A549 (cell line): ENCODE data around the gene PBXIP1.

Experiments used
- POLR2A ChIP-seq: IDR thresholded peaks from 2 replicates; pipeline ENCODE4 v1.6.1; 2012; ENCODE audit warnings: mild to moderate bottlenecking, low read length
- SMC3 ChIP-seq: fragments of >200 bp; sonication (Bioruptor Twin); formaldehyde crosslinking; IDR thresholded peaks from 3 replicates; pipeline ENCODE4 v1.6.1; 2018; ENCODE audit warnings: inconsistent platforms
- TF ChIP-seq, protein P1 (sequence below): fragments of >200 bp; sonication (Bioruptor Twin); formaldehyde crosslinking; IDR thresholded peaks from 3 replicates; pipeline ENCODE4 v1.5.1; 2016
- TF ChIP-seq, protein P2 (sequence below): IDR thresholded peaks from 2 replicates; pipeline ENCODE4 v1.6.1; 2012

DNA sequence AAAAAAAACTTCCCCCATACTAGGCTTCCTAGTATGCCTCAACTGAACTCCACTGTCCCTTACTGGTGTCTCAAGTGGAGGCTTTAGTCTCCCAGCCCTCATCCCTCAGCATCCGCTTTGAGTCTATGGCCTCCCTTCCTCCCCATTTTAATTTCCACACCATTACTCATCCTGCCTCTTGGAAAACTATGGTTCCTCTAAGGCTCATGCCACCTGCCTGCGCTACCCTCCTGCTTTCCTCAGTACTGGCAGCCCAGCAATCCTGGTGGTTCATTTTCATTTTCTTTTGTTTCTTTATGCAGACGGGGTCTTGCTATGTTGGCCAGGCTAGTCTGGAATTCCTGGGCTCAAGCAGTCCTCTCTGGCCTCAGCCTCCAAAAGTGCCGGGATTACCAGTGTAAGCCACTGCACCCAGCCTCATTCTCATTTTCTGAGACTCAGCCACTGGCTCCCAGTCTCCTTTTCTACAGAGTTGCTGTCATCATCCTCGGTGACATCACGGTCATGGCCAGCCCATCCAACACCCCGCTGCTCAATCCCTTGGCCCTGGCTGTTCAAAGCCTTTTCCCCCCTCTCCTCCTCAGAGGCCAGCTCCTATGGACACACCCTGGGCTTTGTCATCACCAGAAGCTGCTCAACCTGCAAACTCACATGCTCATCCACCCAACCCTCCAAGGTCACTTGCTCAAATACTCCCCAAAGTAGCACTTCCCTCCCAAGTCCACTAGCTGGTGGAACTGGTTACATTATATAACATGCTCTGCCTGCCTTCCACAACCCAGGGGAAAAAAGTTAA is 17.1 kb downstream of the PBXIP1 start:
- TF ChIP-seq, protein P1, sequence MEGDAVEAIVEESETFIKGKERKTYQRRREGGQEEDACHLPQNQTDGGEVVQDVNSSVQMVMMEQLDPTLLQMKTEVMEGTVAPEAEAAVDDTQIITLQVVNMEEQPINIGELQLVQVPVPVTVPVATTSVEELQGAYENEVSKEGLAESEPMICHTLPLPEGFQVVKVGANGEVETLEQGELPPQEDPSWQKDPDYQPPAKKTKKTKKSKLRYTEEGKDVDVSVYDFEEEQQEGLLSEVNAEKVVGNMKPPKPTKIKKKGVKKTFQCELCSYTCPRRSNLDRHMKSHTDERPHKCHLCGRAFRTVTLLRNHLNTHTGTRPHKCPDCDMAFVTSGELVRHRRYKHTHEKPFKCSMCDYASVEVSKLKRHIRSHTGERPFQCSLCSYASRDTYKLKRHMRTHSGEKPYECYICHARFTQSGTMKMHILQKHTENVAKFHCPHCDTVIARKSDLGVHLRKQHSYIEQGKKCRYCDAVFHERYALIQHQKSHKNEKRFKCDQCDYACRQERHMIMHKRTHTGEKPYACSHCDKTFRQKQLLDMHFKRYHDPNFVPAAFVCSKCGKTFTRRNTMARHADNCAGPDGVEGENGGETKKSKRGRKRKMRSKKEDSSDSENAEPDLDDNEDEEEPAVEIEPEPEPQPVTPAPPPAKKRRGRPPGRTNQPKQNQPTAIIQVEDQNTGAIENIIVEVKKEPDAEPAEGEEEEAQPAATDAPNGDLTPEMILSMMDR: no peak
- TF ChIP-seq POLR2A (no peak), SMC3 (no peak)
- TF ChIP-seq, protein P2, sequence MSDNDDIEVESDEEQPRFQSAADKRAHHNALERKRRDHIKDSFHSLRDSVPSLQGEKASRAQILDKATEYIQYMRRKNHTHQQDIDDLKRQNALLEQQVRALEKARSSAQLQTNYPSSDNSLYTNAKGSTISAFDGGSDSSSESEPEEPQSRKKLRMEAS: no peak
